ENCODE data around the gene EMILIN2.
"Not testable (repeated sequence)": the region's sequence is repeated elsewhere in the genome, so short reads cannot be mapped to it uniquely, and the experiment has no call there.

The EMILIN2 gene

GRCh38 chr18:2845172-2845571, 1.6 kb upstream of the EMILIN2 start:
- no peak for DNase-seq (ENCODE audit: low read depth)

DNA sequence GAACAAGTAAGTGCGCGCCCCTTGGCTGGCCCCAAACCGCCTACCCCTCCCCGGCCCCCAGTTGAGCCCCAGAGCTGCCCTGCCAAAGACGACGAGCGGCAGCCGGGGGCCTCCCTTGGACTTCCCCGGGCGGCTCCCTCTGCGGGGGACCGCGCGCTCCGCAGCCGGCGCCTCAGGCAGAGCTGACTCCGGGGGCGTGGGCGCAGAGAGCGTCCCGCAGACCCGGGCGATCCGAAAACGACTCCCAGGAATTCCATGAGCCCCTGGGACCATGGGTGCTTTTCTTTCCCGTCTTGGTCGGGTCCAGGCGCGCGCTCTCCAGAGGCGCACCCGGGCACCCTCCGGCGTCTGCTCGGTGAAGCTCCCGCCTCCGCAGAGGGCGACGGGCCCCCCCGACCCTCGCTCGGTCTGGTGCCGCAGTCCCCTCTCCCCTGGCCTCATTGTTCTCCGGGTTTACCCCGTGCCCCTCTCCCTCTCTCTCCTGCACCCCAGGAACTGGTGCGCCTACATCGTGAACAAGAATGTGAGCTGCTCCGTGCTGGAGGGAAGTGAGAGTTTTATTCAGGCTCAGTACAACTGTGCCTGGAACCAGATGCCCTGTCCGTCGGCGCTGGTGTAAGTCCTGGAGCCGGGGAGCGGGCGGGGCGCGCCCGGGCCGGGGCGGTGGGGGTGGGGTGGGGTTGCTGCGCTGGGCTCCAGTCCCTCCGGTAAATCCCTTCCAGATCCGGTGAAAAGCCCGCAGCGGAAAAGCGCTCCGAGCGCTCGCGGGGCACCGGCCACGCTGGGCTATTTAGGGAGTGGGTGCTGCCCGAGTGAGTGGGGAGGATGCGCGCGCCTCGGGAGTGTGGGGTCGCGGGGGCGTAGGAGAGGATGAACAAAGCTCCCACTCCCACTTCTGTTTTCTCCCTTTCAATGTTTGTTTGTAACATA, 776 bp downstream of the EMILIN2 start:
- DNase-seq (ENCODE audit: low read depth) = peak; percentile 49

DNA sequence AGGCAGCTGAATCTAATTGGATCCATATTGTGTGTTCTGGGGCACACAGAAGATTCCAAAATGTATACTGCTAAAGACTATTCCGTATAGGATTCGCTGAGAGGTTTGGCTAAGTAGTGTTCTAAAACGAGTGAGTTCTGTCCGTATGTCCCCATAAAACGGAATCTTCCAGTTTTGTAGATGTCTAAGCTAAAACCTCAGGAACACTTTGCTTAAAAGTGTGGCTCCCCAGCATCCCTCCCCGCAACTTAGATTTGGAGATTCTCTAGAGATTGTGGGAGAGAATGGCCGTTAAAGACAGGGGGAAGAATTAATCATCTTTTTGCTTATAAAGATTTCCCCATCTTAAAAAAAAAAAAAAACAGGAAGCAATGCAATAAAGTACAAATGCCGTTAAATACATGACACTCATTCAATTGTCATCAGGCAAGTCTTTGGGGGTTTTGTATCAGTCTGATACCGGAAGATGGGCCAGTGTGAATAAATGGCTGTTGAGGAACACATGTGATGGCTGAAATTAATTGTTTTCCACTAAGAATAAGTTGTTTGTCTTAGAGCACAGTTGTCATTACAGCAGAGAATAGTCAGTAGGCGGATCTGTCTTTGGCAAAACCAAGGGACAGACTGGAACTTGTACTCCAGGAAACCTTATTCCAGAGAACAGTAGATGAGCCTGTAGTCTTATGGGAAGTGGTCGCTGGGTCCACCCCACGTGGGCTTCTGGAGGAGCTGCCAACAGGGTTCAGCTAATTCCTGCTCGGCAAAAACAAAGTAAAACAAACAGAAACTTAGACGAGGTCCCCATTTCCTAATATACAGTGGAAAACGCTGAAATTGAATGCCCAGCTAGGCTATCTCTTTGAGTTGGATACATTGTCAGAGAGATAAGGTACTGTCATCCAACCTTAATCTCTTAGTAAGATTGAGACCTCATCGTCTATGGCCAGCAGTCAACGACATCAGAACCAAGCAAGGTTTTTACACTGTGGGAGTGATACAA, 1.7 kb downstream of the EMILIN2 start:
- no peak for DNase-seq (ENCODE audit: low read depth)

- peak; percentile 49 for DNase-seq (ENCODE audit: low read depth)
These were observed 4.0 kb downstream of the EMILIN2 start for GRCh38 chr18:2850816-2851215.

DNA sequence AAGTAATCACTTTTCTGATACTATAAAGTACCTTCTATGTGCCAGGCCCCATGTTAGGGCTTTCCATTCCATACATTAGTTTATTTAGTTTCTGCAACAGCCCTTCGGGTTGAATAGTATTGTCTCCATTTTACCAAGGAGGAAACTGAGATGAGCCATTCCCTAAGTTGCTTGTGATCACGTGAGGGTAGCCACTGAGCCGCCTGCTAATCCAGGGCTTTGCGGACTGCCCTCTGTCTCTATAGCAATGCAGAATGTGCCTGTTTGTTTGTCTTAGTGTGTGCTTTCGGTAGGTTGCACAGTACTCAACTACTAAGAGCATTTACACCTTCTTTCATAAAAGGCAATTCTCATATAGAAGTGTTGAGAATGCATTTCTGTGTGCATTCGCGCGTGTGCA, 5.0 kb downstream of the EMILIN2 start:
- peak; percentile 52 for DNase-seq (ENCODE audit: low read depth)

GRCh38 chr18:2852460-2852859, 5.7 kb downstream of the EMILIN2 start:
- not testable (repeated sequence) for DNase-seq (ENCODE audit: low read depth)

- DNase-seq (ENCODE audit: low read depth) = no peak
These were observed 6.5 kb downstream of the EMILIN2 start for GRCh38 chr18:2853173-2853925.

DNA sequence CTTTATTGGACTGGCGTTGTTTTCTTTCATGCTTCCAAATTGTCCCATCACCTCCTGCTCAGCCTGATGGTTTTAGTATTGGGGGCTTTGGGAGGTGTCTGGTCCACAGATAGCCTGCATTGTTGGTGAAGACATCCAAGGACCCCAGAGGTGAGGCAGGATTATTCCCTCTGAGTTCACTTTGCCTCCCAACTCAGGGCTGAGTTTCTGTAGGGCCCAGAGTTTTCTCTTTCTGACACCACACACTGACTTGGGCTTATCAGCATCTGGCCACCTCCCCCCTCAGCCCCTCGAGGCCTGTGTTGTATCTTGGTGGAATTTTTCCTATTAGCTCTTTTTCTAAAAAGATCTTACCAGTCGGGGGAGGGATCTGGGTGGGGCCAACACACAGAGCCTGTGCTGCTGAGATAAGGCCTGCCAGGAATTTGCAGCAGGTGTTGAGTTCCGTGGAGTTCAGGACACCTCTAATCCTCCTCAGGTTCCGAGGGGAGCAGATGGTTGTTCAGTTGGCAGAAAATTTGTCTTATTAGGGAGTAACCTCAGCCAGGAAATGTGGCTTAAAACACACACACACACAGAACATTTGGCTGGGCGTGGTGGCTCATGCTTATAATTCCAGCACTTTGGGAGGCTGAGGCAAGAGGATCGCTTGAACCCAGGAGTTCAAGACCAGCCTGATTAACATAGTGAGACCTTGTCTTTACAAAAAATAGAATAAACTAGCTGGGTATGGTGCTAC, 7.3 kb downstream of the EMILIN2 start:
- peak; percentile 48 for DNase-seq (ENCODE audit: low read depth)

- DNase-seq (ENCODE audit: low read depth) = peak; percentile 26
These were observed 8.1 kb downstream of the EMILIN2 start for GRCh38 chr18:2854875-2855274.

DNA sequence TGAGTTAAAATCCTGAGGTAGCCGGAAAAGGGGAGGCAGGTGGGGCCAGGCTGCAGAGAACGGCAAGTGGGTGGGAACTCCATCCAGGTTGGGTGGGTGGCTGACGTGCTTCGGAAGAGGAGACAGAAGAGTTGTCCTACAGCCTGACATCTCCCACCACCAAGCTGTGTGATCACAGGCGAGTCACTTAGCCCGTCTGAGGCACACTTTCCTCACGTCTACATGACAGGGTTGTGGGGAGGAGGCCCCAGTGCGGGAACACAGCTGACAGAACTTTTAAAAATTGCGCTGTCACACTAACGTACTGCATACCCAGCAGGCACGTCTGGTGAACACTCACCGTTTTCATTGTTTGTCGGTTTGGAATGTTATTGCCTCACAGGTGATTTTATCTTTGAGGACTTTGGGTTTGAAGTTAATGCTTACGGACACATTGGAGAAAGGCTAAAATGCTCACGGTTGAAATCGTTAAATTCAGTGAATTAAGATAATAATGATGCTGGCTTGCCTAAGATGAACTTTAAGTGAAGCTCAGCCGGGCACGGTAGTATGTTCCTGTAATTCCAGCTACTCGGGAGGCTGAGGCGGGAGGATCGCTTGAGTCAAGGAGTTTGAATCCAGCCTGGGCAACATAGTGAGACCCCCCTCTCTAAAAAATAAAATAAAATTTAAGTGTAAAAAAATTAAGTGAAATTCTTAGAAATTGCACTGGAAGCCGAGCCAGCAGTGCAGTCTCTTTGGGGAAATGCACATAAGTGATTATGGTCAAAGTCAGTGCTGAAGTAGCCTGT, 8.9 kb downstream of the EMILIN2 start:
- DNase-seq (ENCODE audit: low read depth) = peak; percentile 61

DNA sequence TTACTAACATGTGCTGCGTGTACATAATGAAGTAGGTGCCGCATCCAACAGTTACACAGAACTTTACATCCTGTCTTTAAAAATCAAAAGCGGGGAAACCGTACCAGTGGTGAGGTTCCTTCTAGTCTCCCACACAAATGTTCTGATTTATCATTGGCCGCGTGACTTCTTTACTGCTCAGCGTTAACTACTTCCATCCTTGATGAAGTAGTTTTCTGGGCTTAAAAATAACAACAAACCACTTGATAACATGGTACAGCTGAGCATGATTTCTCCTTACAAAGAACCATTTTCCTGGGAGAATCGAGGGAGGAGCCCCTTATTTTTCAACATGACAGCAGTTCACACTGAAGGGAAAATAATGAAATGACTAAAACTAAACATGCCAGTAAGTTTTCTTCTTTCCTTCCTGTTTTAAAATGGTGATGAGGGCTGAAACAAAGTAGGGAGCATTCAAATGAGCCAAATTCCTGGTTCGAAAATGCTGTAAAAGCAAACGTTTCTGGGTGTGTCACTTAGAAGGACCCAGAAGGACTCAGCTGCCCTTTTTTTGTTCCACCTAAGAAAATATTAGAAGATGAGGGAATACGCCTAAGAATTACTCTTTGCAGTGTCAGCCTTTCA, 9.9 kb downstream of the EMILIN2 start:
- peak; percentile 89 for DNase-seq (ENCODE audit: low read depth)

GRCh38 chr18:2857491-2858131, 10.8 kb downstream of the EMILIN2 start:
- peak; percentile 100 for DNase-seq (ENCODE audit: low read depth)

- DNase-seq (ENCODE audit: low read depth) = not testable (repeated sequence)
These were observed 13.6 kb downstream of the EMILIN2 start for GRCh38 chr18:2860397-2860796.

- not testable (repeated sequence) for DNase-seq (ENCODE audit: low read depth)
These were observed 17.2 kb downstream of the EMILIN2 start for GRCh38 chr18:2863997-2864396.

DNA sequence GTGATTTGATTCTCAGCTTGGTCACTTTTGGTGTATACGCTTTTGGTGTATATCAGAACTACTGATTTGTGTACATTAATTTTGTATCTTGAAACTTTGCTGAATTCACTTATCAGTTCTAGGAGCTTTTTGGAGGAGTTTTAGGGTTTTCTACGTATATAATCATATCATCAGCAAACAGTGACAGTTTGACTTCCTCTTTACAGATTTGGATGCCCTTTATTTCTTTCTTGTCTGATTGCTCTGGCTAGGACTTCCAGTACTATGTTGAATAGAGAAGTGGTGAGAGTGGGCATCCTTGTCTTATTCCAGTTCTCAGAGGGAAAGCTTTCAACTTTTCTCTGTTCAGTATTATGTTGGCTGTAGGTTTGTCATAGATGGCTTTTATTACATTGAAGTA, 19.7 kb downstream of the EMILIN2 start:
- DNase-seq (ENCODE audit: low read depth) = not testable (repeated sequence)

- no peak for DNase-seq (ENCODE audit: low read depth)
These were observed 22.4 kb downstream of the EMILIN2 start for GRCh38 chr18:2869207-2869606.

DNA sequence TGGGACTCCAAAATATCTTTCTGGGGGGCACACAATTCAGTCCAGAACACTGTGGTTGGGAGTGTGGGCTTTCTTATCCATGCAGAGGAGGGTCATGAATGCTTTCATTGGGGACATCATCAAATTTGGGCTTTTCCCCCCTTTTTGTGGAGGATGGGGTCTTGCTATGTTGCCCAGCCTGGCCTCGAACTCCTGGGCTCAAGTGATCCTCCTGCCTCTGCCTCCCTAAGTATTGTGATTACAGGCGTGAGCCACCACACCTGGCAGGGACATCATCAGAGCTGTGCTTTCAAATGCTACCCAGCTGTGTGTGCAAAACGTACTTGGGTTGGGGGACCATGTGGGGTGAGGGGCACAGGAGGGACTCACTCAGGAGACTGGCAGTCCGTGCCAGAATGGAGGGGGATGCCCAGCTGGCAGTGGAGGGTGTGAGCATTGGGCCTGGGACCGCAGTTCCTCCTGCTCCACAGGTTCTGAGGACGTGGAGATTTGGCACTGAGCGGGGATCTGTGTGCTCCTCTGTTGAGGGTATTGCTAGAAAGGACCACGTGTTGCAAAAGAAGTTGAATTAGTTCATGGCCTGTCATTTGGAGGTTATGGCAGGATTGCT, 24.4 kb downstream of the EMILIN2 start:
- DNase-seq (ENCODE audit: low read depth) = no peak

GRCh38 chr18:2872095-2872494, 25.3 kb downstream of the EMILIN2 start:
- no peak for DNase-seq (ENCODE audit: low read depth)

GRCh38 chr18:2874765-2875164, 28.0 kb downstream of the EMILIN2 start:
- no peak for DNase-seq (ENCODE audit: low read depth)

Measured in amniotic epithelial cell (primary cell).